GM12878 (cell line): ENCODE data around the gene ROR2. TPM values are rescaled to one million over a fixed set of nuclear protein-coding genes. Genes with fewer than 3 reads are reported as not detected.

Experiments used
- ATAC-seq: fragments of 200-7000 bp; cut with Tn5 transposase; 3 replicates; pipeline ENCODE4 v1.9.1; 2020; ENCODE audit warnings: mild to moderate bottlenecking, moderate library complexity
- BruUV-seq: library from RNA; stranded (reverse); fragments of 400-500 nt; replicated peaks from 2 replicates; lab custom pipeline; 2021; lab: Mats Ljungman, UMichigan
- CTCF ChIA-PET: fragments of 300-600 bp; sonication (Branson Sonifier 250); formaldehyde crosslinking; extraction: SDS; loops from one replicate; lab custom pipeline; 2021; ENCODE audit warnings: inconsistent platforms; lab: Yijun Ruan, JAX
- POLR2A ChIA-PET: fragments of 350-600 bp; formaldehyde crosslinking; extraction: SDS; loops from one replicate; lab custom pipeline; 2021; ENCODE audit warnings: inconsistent platforms; lab: Charles Lee
- RAD21 ChIA-PET: fragments of 300-600 bp; sonication (Branson Sonifier 250); formaldehyde crosslinking; loops from one replicate; lab custom pipeline; 2023; ENCODE audit warnings: antibody characterized with exemption; ENCODE audit not compliant: unreplicated experiment; lab: Charles Lee
- SMC1A ChIA-PET: fragments of 300-600 bp; sonication (Branson Sonifier 250); formaldehyde crosslinking; loops from one replicate; lab custom pipeline; 2023; ENCODE audit not compliant: unreplicated experiment, uncharacterized antibody; lab: Charles Lee
- DNase-seq: peaks from one replicate; pipeline ENCODE4 v3.0.0-alpha.2; 2011; ENCODE audit warnings: low read depth, low spot score
- FAIRE-seq: peaks from 3 replicates; lab custom pipeline; 2011; peaks lifted over from hg19 to GRCh38; lab: Jason Lieb, UNC
- H2AFZ ChIP-seq: 2 replicates; pipeline ENCODE4 v1.6.0; 2011; ENCODE audit warnings: low read depth, low read length, control low read depth; ENCODE audit not compliant: control insufficient read depth
- H3K27ac ChIP-seq: 2 replicates; pipeline ENCODE4 v1.5.1; 2011; ENCODE audit warnings: control low read depth; ENCODE audit not compliant: control insufficient read depth, insufficient read depth
- H3K27me3 ChIP-seq, 2 experiments: replicated peaks in 1 of 2; 2 replicates each; pipeline versions ENCODE4 v1.6.0 to v1.6.1; 2011; ENCODE audit warnings: low read length in 1 of 2; ENCODE audit not compliant: control insufficient read depth in 2 of 2, insufficient read depth in 2 of 2
- H3K36me3 ChIP-seq, 2 experiments: 2 replicates each; pipeline ENCODE4 v1.5.1; 2011; ENCODE audit warnings: low read length in 1 of 2; ENCODE audit not compliant: control insufficient read depth in 2 of 2, insufficient read depth in 2 of 2
- H3K4me1 ChIP-seq: 2 replicates; pipeline ENCODE4 v1.6.1; 2011; ENCODE audit warnings: mild to moderate bottlenecking, low read length, moderate library complexity, mixed read lengths; ENCODE audit not compliant: control insufficient read depth, insufficient read depth
- H3K4me2 ChIP-seq: 2 replicates; pipeline ENCODE4 v1.6.0; 2011; ENCODE audit warnings: control low read depth; ENCODE audit not compliant: control insufficient read depth, insufficient read depth
- H3K4me3 ChIP-seq: fragments of 200-600 bp; sonication (generic); 2 replicates; pipeline ENCODE4 v1.5.1; 2016
- H3K79me2 ChIP-seq: 2 replicates; pipeline ENCODE4 v1.6.0; 2011; ENCODE audit warnings: low read length; ENCODE audit not compliant: control insufficient read depth, insufficient read depth
- H3K9ac ChIP-seq: 2 replicates; pipeline ENCODE4 v1.8.0; 2011; ENCODE audit warnings: low read length, control low read depth, mixed read lengths; ENCODE audit not compliant: control insufficient read depth, insufficient read depth
- H3K9me3 ChIP-seq: replicated peaks from 3 replicates; pipeline ENCODE4 v1.5.1; 2011; ENCODE audit warnings: mild to moderate bottlenecking, low read length; ENCODE audit not compliant: control insufficient read depth, insufficient read depth
- H4K20me1 ChIP-seq: 2 replicates; pipeline ENCODE4 v1.6.0; 2011; ENCODE audit not compliant: control insufficient read depth, insufficient read depth
- CEBPZ ChIP-seq: fragments of 150-350 bp; IDR thresholded peaks from 2 replicates; pipeline ENCODE4 v1.6.1; 2016; ENCODE audit warnings: low read depth, low read length
- HDAC6 ChIP-seq: fragments of 200-600 bp; sonication (generic); IDR thresholded peaks from one replicate; pipeline ENCODE4 v1.8.0; 2017; ENCODE audit warnings: antibody characterized with exemption; ENCODE audit not compliant: unreplicated experiment
- RCOR1 ChIP-seq: conservative IDR thresholded peaks from 2 replicates; pipeline ENCODE4 v1.6.1; 2012; ENCODE audit warnings: low read depth, low read length, improper control_type of control experiment
- STAT1 ChIP-seq: fragments of 450-650 bp; conservative IDR thresholded peaks from 2 replicates; pipeline ENCODE4 v1.6.1; 2014; ENCODE audit warnings: antibody characterized with exemption, mild to moderate bottlenecking
- ZBTB11 ChIP-seq: fragments of 450-650 bp; formaldehyde crosslinking; IDR thresholded peaks from 2 replicates; pipeline ENCODE4 v1.5.0; 2022; ENCODE audit warnings: mild to moderate bottlenecking, missing genetic modification characterization
- ZBTB40 ChIP-seq: fragments of 450-650 bp; IDR thresholded peaks from 2 replicates; pipeline ENCODE4 v1.6.1; 2016; ENCODE audit warnings: mild to moderate bottlenecking, moderate library complexity, borderline replicate concordance
- ZZZ3 ChIP-seq: IDR thresholded peaks from 2 replicates; pipeline ENCODE4 v1.6.1; 2011; ENCODE audit warnings: low read depth; ENCODE audit not compliant: control insufficient read depth, insufficient read length
- WGBS: methylation state at CpG from one replicate; pipeline ENCODE4 v1.1.6; 2016; ENCODE audit warnings: low lambda C conversion rate; ENCODE audit not compliant: insufficient replicate concordance, insufficient coverage; ENCODE audit errors: missing lambda C conversion rate; 5-methylcytosine and 5-hydroxymethylcytosine counted together
- in situ Hi-C: fragments of 300-500 bp; cut with MboI; formaldehyde crosslinking; loops from 9 replicates; pipeline ENCODE4 v1.14.3; 2018; ENCODE audit warnings: mixed read lengths
- intact Hi-C: fragments of 100-400 bp; cut with micrococcal nuclease; formaldehyde crosslinking; loops from one replicate; pipeline ENCODE4 v1.14.2; 2022; ENCODE audit not compliant: unreplicated experiment
- polyA plus RNA-seq, 11 experiments: library from polyadenylated mRNA; depleted of rRNA in 4 of 11; unstranded in 6 of 11; stranded (reverse) in 5 of 11; fragments of >200 nt; fragmentation: Nextera tagmentation in 4 of 11; fragmentation: Illumina TruSeq in 1 of 11; extraction: Ambion mirVana in 4 of 11; extraction: Trizol in 1 of 11; gene quantifications; 1 replicate in 1 of 11; 2 replicates in 10 of 11; pipeline versions ENCODE4 v1.2.1 to v1.2.3, GENCODE V29; 2011 to 2016; ENCODE audit warnings: inconsistent platforms in 2 of 11, missing spikeins in 2 of 11, low read depth in 1 of 11
- total RNA-seq, 4 experiments: library from RNA; depleted of rRNA in 3 of 4; stranded (reverse); fragments of >200 nt in 3 of 4; fragmentation: Illumina TruSeq in 1 of 4; extraction: Trizol in 1 of 4; gene quantifications; 2 replicates each; pipeline versions ENCODE4 v1.2.1 to v1.2.3, GENCODE V29; 2013 to 2021

The ROR2 gene
- total and polyA plus RNA-seq, 10 of the 15 experiments (the other 5 are each of a cell fraction or from before 2014, with no cell fraction given) = 0.03 to 0.05 TPM; not detected in 8

GRCh38 chr9:91873637-91874051 is 76.4 kb downstream of the ROR2 start (continued):
- TF ChIP-seq CEBPZ = no peak

GRCh38 chr9:91868732-91869391 is 81.2 kb downstream of the ROR2 start:
- FAIRE-seq = no peak
- POLR2A ChIA-PET = no interaction called here
- RAD21 ChIA-PET = no interaction called here
- WGBS = 13% methylated on average over 5 of the region's 5 CpGs
- H3K4me1 ChIP-seq = no peaks in the 10 kb centered on the region
- no peak for DNase-seq
- H4K20me1 ChIP-seq = no peaks in the 10 kb centered on the region
- no peak overlapping the region for H3K4me3 ChIP-seq
- H3K9me3 ChIP-seq = no peaks in the 10 kb centered on the region
- SMC1A ChIA-PET = no interaction called here
- no peak overlapping the region for H3K9ac ChIP-seq
- H3K79me2 ChIP-seq = no peaks in the 10 kb centered on the region
- in situ Hi-C loops = no loop called here
- no peaks in the 10 kb centered on the region for H3K27me3 ChIP-seq
- no peaks in the 10 kb centered on the region for H3K36me3 ChIP-seq
- CTCF ChIA-PET = no interaction called here
- H2AFZ ChIP-seq = no peak overlapping the region
- intact Hi-C loops = no loop called here
- no peak for ATAC-seq
- no peak overlapping the region for H3K27ac ChIP-seq
- H3K4me2 ChIP-seq = no peak overlapping the region
- BruUV-seq = no TSS peak
- TF ChIP-seq ZBTB40 (no peak), ZZZ3 (no peak), HDAC6 (no peak), ZBTB11 (CRISPR knock-in tag) (no peak), STAT1 (no peak), RCOR1 (no peak)
